GM19324 (cell line): ENCODE results near the gene ITLN1.
"Not testable (repeated sequence)": the region's sequence is repeated elsewhere in the genome, so short reads cannot be mapped to it uniquely, and the experiment has no call there.

ENCODE experiments used
- ATAC-seq: cut with Tn5 transposase; IDR thresholded peaks from one replicate; pipeline ENCODE4 v1.9.1; 2021; ENCODE audit warnings: mild to moderate bottlenecking, moderate library complexity; ENCODE audit not compliant: unreplicated experiment, low FRiP score

The ITLN1 gene

GRCh38 chr1:160885042-160885441, at the start of gene ITLN1:
Gene ITLN1 (minus strand): TSS chr1:160885180. CDS start chr1:160884877, 303 bp downstream.
- ATAC-seq: no peak

GRCh38 chr1:160933305-160933704, 48.3 kb upstream of the ITLN1 start:
- not testable (repeated sequence) for ATAC-seq

- no peak for ATAC-seq
Observed at GRCh38 chr1:160925652-160926244, 40.8 kb upstream of the ITLN1 start.

- ATAC-seq: no peak
Observed at GRCh38 chr1:160924791-160925651, 40.0 kb upstream of the ITLN1 start.

GRCh38 chr1:160916666-160917065, 31.7 kb upstream of the ITLN1 start:
- ATAC-seq: no peak

DNA sequence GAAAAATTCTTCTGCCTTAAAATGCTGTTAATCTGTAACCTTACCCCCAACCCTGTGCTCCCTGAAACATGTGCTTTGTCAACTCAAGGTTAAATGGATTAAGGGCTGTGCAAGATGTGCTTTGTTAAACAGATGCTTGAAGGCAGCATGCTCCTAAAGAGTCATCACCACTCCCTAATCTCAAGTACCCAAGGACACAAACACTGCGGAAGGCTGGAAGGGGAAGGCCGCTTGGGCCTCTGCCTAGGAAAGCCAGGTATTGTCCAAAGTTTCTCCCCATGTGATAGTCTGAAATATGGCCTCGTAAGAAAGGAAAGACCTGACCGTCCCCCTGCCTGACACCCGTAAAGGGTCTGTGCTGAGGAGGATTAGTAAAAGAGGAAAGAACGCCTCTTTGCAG, 28.2 kb upstream of the ITLN1 start:
- ATAC-seq: not testable (repeated sequence)

GRCh38 chr1:160911925-160912324, 26.9 kb upstream of the ITLN1 start:
- no peak for ATAC-seq

GRCh38 chr1:160911441-160911840, 26.5 kb upstream of the ITLN1 start:
- no peak for ATAC-seq

DNA sequence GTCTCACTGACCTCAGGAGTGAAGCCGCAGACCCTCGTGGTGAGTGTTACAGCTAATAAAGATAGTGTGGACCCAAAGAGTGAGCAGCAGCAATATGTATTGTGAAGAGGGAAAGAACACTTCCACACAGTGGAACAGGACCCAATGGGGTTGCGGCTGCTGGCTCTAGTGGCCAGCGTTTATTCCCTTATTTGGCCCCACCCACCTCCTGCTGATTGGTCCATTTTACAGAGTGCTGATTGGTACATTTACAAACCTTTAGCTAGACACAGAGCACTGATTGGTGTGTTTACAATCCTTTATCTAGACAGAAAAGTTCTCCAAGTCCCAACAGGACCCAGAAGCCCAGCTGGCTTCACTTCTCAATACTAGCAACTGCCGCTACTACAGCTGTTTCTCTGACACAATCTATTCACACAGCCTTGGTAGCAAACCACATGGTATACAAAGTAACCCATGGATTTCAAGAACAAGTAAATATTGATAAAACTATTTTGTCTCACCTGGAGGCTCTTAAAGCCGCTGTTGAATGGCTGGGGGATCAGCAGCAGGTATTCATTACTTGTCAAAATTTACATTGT, 25.3 kb upstream of the ITLN1 start:
- no peak for ATAC-seq

GRCh38 chr1:160907976-160908375, 23.0 kb upstream of the ITLN1 start:
- ATAC-seq: no peak

DNA sequence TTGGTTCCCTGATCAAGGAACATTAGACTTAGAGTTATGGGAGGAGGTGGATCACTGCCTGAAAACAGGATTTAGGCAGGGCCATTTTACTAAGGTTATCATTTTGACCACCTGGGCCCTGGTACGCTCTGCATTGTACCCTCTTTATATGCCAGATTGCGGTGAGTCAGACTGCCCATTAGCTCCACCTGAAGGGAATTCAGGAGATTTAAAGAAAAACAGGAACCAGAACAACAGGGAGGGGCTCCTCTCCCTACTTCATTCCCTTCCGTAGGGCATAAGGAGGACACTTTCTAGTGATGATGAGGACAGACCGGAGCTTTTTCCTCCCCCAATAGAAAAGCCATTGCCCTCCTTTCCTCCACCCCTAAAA, 20.6 kb upstream of the ITLN1 start:
- ATAC-seq: no peak

DNA sequence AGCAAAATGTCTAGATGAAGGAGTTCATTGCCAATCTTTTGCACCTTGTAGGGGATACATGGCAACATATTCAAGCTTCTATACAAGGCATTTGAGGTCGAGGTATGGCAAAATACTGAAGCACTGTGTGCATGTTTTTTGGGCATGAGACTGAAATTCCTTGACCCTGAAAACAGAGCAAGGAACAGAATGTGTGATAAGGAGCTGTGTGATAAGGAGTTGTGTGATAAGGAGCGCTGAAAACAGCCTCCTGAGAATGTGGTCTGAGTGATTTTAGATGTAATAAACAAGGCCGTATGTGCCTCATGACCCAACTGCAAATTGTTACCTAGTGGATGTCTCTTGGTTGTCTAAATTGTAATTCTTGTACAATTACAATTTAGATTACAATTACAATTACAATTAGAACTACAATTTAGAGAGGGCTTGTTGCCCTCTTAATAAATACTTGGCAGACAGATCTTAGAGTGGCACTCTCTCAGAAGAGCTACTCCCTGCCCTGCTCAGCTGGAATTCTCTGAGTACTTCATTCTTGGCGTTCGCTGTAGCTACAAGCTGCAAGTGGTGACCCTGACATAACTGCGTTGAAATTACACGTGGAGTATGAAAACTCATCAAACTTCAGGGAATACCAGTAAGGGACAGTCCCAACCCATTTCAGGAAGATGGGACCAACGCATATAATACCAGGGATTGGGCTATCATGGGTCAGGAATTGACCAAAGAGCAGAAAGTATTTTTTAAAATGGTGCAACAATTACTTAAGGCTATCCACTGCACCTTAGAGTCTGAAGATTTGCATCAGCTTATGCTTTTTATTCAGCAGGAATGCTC, 20.0 kb upstream of the ITLN1 start:
- no peak for ATAC-seq

DNA sequence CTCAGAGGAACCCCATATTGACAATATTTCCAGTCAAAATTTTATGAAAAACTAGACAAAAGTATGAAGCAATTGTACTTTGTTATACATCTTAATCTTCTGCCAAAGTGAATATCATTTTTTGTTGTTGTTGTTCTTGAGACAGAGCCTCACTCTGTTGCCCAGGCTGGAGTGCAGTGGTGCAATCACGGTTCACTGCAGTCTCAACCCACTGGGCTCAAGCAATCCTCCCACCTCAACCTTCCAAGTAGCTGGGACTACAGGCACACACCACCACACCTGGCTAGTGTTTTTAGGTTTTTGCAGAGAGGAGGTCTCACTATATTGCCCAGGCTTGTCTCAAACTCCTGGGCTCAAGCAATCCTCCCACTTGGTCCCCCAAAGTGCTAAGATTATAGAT, 17.3 kb upstream of the ITLN1 start:
- ATAC-seq: not testable (repeated sequence)

DNA sequence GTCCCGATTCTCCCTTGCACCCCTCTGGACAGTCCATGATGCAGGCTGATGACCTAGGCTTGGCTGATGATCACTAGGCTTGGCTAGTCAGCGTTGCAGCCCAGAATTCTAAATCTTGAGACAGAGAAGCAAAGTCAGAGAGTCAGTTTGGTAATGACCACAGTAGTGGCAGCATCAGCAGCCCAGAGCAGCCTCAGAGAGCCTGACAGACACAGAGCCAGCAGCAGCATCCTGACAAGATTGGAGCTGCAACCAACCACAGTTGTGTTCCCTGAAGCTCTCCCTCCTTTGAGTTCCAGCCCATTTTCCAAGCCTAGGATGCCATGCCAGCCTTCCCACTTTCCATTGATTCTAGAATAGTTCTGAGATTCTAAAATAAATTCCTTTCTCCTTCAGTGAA, 16.8 kb upstream of the ITLN1 start:
- no peak for ATAC-seq

- ATAC-seq: not testable (repeated sequence)
Observed at GRCh38 chr1:160900683-160901082, 15.7 kb upstream of the ITLN1 start.

DNA sequence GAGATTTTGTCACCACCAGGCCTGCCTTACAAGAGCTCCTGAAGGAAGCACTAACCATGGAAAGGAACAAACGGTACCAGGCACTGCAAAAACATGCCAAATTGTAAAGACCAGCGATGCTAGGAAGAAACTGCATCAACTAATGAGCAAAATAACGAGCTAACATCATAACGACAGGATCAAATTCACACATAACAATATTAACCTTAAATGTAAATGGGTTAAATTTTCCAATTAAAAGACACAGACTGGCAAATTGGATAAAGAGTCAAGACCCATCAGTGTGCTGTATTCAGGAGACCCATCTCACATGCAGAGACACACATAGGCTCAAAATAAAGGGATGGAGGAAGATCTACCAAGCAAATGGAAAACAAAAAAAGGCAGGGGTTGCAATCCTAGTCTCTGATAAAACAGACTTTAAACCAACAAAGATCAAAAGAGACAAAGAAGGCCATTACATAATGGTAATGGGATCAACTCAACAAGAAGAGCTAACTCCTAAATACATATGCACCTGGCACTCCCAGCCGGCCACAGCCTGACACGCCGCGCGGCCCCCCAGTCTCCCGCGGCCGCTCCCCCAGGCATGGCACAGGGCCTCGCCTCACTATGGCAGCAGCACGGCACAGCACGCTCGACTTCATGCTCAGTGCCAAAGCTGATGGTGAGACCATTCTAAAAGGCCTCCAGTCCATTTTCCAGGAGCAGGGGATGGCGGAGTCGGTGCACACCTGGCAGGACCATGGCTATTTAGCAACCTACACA, 9.6 kb upstream of the ITLN1 start:
- ATAC-seq: not testable (repeated sequence)

- ATAC-seq: no peak
Observed at GRCh38 chr1:160891474-160891873, 6.5 kb upstream of the ITLN1 start.

DNA sequence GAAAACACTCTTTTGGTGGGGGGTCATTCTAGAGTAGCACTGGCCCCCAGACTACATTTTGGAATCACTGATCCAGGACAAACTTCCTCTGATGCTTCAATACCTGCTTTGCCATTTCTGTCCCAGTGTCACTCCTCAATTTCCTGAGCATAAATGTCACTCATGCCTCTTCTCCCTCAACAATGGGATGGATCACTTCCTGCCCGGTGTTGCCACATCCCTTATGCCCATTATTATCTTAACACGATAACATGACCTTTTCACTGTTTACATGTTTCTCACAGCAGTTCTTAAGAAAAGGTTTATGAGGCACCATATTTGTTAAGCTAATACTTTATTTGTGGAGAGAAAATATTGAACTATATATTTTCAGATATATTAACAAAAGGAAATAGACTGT, 3.9 kb upstream of the ITLN1 start:
- ATAC-seq: no peak

DNA sequence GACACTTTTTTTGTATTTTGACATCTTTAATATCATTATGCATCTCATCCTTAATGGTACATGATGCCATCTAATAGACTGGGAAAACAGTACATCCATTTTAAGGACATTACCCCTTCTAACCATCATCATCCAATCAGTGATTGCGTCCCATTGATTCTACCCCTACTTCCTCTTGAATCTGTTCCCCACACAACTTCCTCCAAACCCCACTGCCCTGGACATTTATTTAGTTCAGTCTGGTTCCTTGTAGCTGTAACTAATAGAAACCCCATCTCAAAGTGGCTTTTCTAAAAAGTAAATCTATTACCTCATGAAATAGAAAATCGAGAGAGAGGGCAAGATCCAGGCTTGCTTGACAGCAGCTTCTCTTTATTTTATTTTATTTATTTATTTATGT, 2.1 kb upstream of the ITLN1 start:
- ATAC-seq: no peak

DNA sequence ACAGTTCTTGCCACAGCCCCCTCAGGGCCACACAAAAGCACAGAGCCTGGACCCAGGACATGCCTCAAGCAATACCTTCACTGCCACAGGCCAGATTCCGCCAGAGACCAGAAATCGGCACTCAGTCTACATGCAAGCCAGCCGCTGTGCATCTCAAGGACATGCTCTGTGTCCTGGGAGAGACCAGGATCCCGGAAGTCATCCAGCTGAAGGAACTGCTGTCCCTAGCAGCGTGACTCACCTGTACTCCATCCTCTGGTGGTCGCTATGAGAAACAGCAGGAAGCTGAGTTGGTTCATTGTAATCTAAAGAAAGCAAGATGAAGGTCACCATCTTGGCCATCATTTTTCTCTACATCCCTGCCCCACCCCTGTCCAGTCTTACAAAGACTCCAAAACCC, 401 bp downstream of the ITLN1 start:
- no peak for ATAC-seq
